ENCODE data around the gene AGAP1. TPM values are rescaled to one million over a fixed set of nuclear protein-coding genes. Genes with fewer than 3 reads are reported as not detected.

The AGAP1 gene
- total RNA-seq, 2 donors from 2014 or later = 19.1 to 20.8 TPM

DNA sequence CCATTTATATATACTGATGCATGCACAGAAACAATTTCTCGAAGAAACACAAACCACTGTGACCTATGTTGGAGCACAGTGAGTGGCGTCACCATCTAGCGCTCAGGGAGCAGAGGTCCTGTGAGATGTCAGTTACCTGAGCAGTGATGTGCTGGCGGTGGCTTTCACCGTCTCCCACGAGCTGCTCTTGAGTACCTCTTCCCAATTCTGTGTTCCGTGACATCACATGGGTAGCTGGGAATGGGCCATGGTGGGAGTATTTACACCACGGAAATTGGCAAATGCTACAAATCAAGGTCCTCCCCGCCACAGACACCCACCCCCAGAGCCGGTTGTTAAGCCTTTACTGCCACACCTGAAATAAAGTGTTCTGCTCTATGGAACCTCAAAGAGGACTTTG, 650.0 kb downstream of the AGAP1 start:
- no peak overlapping the region for H3K4me3 ChIP-seq
- ATAC-seq (ENCODE audit: insufficient number of reproducible peaks, low FRiP score, low read depth) = no peak
- no peaks in the 10 kb centered on the region for H3K9me3 ChIP-seq
- no peaks in the 10 kb centered on the region for H3K27me3 ChIP-seq (replicated peaks; ENCODE audit: insufficient read depth)
- no peaks in the 10 kb centered on the region for H3K36me3 ChIP-seq
- no peak overlapping the region for H3K27ac ChIP-seq
- no peak for DNase-seq (ENCODE audit: low spot score)
- TF ChIP-seq, protein P1, sequence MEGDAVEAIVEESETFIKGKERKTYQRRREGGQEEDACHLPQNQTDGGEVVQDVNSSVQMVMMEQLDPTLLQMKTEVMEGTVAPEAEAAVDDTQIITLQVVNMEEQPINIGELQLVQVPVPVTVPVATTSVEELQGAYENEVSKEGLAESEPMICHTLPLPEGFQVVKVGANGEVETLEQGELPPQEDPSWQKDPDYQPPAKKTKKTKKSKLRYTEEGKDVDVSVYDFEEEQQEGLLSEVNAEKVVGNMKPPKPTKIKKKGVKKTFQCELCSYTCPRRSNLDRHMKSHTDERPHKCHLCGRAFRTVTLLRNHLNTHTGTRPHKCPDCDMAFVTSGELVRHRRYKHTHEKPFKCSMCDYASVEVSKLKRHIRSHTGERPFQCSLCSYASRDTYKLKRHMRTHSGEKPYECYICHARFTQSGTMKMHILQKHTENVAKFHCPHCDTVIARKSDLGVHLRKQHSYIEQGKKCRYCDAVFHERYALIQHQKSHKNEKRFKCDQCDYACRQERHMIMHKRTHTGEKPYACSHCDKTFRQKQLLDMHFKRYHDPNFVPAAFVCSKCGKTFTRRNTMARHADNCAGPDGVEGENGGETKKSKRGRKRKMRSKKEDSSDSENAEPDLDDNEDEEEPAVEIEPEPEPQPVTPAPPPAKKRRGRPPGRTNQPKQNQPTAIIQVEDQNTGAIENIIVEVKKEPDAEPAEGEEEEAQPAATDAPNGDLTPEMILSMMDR (IDR thresholded peaks at IDR 0.05) = no peak
- H3K4me1 ChIP-seq (ENCODE audit: control insufficient read depth in 1 of 2, low read depth in 2 of 2) = no peaks in the 10 kb centered on the region

DNA sequence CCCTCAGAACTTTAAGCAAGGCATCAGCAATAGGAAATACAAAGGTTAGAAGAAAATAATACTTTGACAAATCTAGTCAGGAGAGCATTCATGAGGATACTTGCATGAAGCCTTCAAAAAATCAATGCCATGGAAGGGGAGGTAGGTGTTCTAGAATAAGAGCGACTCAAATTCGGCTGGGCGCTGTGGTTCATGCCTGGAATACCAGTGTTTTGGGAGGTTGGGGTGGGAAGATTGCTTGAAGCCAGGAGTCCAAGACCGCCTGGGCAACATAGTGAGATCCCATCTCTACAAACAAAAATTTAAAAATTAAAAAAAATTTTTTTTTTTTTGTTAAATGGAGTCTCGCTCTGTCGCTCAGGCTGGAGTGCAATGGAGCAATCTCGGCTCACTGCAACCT, 652.6 kb downstream of the AGAP1 start:
- DNase-seq (ENCODE audit: low spot score) (no peak), ATAC-seq (ENCODE audit: insufficient number of reproducible peaks, low FRiP score, low read depth) (no peak)
- Histone ChIP-seq H3K4me1 (ENCODE audit: control insufficient read depth in 1 of 2, low read depth in 2 of 2) (no peaks in the 10 kb centered on the region), H3K9me3 (no peaks in the 10 kb centered on the region), H3K4me3 (no peak overlapping the region), H3K27ac (no peak overlapping the region), H3K36me3 (no peaks in the 10 kb centered on the region), H3K27me3 (replicated peaks; ENCODE audit: insufficient read depth) (no peaks in the 10 kb centered on the region)
- TF ChIP-seq, protein P1 (IDR thresholded peaks at IDR 0.05) = no peak

DNA sequence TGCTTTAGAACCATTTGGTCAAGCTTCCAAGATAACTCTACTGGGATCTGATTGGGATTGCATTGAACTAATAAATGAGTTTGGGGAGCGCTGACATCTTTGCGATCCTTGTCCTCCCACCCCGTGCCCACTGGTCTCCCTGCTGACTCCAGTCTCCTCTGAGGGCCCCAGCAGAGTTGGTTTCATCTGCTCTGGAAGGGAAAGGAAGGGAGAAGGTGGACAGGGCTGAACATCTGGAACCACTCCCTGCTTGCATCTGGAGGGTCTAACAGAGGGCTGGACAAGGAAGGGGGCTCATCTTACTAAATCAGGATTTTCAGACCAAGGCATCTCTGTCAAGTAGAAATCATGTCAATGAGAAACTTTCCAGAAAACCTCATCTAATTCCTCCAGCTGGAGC, 661.6 kb downstream of the AGAP1 start:
- Histone ChIP-seq H3K36me3 (no peaks in the 10 kb centered on the region), H3K9me3 (peaks cover 12% of the 10 kb centered on the region), H3K27me3 (replicated peaks; ENCODE audit: insufficient read depth) (no peaks in the 10 kb centered on the region), H3K27ac (no peak overlapping the region), H3K4me1 (ENCODE audit: control insufficient read depth in 1 of 2, low read depth in 2 of 2) (no peaks in the 10 kb centered on the region), H3K4me3 (no peak overlapping the region)
- ATAC-seq (ENCODE audit: insufficient number of reproducible peaks, low FRiP score, low read depth) (no peak), DNase-seq (ENCODE audit: low spot score) (no peak)
- TF ChIP-seq, protein P1 (IDR thresholded peaks at IDR 0.05) = no peak

DNA sequence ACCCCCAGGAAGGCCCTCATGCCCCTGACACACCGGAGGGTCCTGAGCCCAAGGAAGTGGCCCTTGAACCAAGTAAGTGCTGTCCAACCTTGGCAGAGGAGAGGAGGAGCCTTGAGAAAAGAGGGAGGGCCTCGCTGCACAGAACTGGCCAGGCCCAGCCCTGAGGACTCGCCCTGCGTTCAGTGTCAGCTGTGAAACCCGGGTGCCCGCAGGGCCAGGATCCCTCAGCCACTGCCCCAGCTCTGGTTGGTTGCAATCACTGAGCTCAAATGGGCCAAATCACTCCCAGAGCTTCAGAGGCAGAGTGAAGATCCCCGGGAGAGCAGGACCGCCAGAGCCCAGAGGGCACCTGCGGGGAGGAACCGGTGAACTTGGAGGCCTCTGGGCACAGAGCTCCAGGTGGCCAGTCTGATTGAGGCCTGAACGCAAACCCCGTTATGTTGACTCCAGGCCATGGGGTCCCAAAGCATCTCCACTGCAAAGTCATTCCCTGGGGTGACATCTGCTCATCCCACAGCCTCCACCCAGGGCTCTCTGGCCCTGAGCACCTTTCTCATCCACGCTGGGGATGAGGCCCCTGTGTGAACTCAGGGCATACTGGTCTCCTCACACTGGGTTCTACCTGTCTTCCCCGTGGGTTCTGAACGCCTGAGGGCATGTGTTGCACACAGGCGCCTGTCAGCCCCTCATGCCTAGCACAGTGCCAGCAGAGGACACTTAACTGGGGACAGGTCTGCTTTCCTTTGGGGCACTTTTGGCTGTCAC, 662.4 kb downstream of the AGAP1 start:
- no peaks in the 10 kb centered on the region for H3K4me1 ChIP-seq (ENCODE audit: control insufficient read depth in 1 of 2, low read depth in 2 of 2)
- H3K36me3 ChIP-seq = no peaks in the 10 kb centered on the region
- no peak for DNase-seq (ENCODE audit: low spot score)
- H3K9me3 ChIP-seq = peaks cover 12% of the 10 kb centered on the region
- TF ChIP-seq, protein P1 (IDR thresholded peaks at IDR 0.05) = no peak
- no peak overlapping the region for H3K4me3 ChIP-seq
- no peak overlapping the region for H3K27ac ChIP-seq
- no peak for ATAC-seq (ENCODE audit: insufficient number of reproducible peaks, low FRiP score, low read depth)
- no peaks in the 10 kb centered on the region for H3K27me3 ChIP-seq (replicated peaks; ENCODE audit: insufficient read depth)

DNA sequence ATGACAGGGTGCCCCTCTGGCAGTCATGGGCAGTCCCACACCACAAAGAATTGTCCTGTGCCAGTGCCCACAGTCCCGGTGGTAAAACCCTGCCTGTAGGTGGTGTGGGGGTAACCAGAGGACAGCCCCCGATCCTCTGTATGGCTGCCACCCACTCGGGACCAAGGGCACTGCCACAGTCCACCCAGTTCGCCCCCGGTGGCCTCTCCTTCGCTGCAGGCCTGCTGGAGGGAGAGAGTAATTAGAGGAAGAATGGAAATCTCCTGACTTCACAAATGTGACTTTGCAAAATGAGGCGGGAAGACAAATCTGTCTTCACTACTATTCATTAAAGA, 663.0 kb downstream of the AGAP1 start:
- Histone ChIP-seq H3K4me1 (ENCODE audit: control insufficient read depth in 1 of 2, low read depth in 2 of 2) (no peaks in the 10 kb centered on the region), H3K4me3 (no peak overlapping the region), H3K9me3 (peaks cover 12% of the 10 kb centered on the region), H3K27me3 (replicated peaks; ENCODE audit: insufficient read depth) (no peaks in the 10 kb centered on the region), H3K36me3 (no peaks in the 10 kb centered on the region), H3K27ac (no peak overlapping the region)
- ATAC-seq (ENCODE audit: insufficient number of reproducible peaks, low FRiP score, low read depth) = no peak
- DNase-seq (ENCODE audit: low spot score) = no peak
- TF ChIP-seq, protein P1 (IDR thresholded peaks at IDR 0.05) = no peak

Data from thoracic aorta (tissue), 2 donors.